Hepatic stellate cell (primary cell): ENCODE measurements around the gene IP6K3.

Experiments
- DNase-seq: peaks from one replicate; pipeline ENCODE4 v3.0.0; 2011; ENCODE audit warnings: low spot score

IP6K3 gene

GRCh38 chr6:33688451-33689147, 58.1 kb downstream of the IP6K3 start:
- no peak for DNase-seq

GRCh38 chr6:33688006-33688405, 58.7 kb downstream of the IP6K3 start:
- DNase-seq, result no peak

GRCh38 chr6:33686981-33687975, 59.4 kb downstream of the IP6K3 start:
- no peak for DNase-seq

- no peak for DNase-seq
Measured at GRCh38 chr6:33686225-33686924, 60.3 kb downstream of the IP6K3 start.

DNA sequence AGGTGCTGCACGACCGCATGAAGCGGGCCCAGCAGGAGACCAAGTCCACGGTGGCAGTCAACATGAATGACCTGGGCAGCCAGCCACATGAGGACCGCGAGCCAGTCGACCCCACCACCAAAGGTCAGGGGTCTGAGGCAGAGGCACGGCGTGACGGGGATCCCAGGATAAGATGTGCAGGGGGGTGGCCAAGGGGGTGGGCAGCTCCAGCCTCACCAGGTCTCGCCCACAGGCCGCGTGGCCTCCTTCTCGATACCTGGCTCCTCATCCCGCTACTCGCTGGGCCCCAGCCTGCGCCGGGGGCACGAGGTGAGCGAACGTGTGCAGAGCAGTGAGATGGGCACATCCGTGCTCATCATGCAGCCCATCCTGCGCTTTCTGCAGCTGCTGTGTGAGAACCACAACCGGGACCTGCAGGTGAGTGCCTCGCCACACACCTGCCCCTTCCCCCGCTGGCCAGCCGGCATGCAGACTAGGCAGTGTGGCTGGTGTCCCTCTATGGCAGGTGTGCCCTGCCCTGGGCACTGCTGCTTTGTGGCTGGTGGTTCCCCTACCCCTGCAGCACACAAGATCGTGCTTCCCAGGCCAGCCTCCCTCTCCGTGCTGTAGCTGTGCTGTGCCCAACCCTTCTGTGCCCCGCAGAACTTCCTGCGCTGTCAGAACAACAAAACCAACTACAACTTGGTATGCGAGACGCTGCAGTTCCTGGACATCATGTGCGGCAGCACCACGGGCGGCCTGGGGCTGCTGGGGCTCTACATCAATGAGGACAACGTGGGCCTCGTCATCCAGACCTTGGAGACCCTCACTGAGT, 61.1 kb downstream of the IP6K3 start:
- DNase-seq, result no peak

- DNase-seq, result no peak
Measured at GRCh38 chr6:33684983-33685382, 61.7 kb downstream of the IP6K3 start.

DNA sequence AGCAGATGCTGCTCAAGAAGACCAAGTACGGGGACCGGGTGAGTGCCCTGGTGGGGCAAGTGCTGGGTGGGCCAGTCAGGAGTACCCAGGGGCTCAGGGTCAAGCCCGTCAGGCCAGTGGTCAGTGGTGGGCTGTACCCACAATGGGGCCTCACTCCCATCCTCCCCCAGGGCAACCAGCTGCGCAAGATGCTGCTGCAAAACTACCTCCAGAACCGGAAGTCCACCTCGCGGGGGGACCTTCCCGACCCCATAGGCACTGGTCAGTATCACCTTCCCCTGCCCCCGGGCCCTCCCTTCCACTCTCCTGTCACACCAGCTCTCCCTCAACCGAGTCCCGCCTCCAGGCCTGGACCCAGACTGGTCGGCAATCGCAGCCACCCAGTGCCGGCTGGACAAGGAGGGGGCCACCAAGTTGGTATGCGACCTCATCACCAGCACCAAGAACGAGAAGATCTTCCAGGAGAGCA, 62.2 kb downstream of the IP6K3 start:
- no peak for DNase-seq

- no peak for DNase-seq
Measured at GRCh38 chr6:33683576-33684427, 62.9 kb downstream of the IP6K3 start.

DNA sequence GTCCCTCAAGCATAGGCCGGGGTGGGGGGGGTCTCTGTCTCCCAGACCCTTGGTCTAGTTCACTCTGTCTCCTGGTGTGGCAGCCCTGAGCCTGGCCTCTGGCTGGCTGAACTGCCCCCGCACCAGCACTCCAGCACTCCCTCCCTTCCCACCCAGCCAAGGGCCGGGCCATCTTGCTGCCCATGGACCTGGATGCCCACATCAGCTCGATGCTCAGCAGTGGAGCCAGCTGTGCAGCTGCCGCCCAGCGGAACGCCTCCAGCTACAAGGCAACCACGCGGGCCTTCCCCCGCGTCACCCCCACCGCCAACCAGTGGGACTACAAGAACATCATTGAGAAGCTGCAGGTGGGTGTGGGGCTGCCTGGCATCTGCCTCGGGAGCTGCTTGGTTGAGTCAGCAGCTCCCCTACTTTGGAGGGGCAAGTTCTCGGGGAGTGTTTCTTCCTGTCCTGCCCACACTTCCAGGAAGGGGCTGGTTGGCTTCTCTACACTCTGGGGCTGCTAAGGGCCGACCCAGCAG, 63.6 kb downstream of the IP6K3 start:
- no peak for DNase-seq

DNA sequence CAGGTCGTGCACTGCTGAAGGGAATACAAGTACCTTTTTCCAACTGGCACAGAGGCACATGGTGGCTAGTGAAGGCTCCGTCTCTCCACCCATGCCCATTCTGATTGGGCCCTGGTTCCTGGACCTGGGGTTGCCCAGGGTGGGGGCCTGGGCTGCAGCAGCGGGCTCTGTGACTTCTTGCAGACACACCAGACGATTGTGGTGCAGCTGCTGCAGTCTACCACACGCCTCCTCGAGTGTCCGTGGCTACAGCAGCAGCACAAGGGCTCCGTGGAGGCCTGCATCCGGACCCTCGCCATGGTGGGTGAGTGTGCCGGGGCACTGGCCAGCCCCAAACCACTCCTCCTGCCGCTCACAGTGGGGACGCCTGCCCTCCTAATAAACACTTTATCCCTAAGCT, 64.4 kb downstream of the IP6K3 start:
- DNase-seq, result no peak

DNA sequence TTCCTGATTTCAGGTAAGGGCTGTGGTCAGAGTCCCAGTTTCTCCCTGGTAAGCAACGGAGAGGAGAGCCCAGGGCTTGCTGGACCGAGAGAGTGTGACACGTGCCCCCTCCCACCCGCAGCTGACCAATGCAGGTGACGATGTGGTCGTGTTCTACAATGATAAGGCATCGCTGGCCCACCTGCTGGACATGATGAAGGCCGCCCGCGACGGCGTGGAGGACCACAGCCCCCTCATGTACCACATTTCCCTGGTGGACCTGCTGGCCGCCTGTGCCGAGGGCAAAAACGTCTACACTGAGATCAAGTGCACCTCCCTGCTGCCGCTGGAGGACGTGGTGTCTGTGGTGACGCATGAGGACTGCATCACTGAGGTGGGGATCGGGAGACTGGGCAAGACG, 66.9 kb downstream of the IP6K3 start:
- no peak for DNase-seq

DNA sequence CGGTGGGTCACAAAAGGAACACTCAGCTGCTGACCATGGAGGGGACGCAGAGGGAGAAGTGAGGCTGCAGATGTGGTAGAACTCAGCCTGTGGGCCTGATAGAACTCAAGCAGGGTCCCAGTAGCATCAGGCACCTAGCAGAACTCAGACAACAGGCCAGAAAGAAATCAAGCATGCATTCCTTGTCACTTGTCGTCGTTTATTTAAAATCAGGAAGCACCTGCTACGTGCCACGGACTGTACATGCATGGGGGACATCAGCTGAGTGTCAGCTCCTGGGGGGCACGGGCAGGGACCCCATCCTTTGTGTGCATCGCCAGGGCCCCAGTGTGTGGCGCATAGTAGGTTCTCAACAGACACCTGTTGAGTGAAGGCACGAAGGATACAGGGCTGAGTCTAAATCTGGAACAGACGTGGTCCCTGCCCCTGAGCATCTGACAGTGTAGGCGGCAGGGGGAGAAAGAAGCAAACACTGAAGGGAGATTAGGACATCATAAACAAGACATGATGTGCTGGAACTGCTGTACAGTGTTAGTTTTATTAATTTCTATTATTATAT, 67.7 kb downstream of the IP6K3 start:
- DNase-seq, result no peak

DNA sequence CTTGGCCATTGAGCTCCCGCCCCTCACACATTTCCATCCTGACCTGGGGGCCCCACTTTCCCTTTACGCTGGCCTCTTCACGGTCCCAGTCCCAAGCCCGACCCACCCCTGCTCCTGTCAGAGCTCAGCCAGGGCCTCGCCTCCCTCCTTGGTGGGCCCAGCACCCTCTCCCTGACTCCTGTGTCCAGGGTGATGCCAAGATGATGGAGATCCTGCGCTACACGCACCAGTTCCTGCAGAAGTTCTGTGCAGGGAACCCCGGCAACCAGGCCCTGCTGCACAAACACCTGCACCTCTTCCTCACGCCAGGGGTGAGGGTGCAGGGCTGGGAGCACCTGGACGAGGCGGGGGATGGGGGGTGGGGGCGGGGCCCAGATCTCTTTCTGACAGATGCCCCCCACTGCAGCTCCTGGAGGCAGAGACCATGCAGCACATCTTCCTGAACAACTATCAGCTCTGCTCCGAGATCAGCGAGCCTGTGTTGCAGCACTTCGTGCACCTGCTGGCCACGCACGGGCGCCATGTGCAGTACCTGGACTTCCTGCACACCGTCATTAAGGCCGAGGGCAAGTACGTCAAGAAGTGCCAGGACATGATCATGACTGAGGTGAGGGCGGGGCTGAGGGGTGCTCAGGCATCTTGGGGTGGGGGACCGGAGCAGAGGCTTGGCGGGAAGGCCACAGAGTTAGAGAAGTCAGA, 68.3 kb downstream of the IP6K3 start:
- no peak for DNase-seq

DNA sequence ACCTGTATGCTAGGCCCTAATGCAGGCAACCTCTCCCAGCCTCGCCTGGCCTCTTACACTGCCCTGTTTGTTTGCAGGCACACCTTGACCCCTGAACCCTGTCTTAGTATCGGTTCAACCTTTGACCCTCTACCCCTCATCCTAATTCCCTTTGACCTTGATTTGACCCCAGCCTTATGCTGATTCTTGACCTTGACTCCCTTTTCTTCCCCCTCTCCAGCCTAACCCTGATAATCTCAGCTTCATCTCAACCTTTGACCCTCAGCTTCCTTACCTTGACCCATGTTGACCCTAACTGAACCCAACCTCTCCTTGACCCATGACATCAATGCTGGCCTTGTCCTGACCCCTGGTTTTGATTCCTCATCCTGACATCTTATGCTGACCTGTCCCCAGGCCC, 69.0 kb downstream of the IP6K3 start:
- no peak for DNase-seq

DNA sequence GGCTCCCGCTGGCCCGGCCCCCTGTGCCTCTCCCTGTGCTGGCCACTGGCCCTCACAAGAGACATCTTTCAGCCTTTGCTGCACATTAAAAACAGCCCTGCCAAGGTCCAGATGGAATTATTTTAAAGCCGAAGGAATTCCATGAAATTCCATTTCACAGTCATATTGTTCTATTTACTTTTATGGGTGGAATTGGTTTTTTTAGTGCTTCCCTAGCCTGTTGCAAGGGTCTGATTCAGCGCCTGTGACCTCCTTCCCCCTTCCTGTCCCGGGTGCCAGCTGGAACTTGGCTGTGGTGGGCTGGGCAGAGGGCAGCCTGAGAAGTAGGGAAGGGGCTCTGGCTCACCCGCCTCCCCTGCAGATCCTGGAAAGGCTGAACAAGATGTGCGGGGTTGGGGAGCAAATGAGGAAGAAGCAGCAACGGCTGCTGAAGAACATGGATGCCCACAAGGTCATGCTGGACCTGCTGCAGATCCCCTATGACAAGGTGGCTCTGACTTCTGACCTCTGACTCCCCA, 69.5 kb downstream of the IP6K3 start:
- peak; percentile 66 for DNase-seq

DNA sequence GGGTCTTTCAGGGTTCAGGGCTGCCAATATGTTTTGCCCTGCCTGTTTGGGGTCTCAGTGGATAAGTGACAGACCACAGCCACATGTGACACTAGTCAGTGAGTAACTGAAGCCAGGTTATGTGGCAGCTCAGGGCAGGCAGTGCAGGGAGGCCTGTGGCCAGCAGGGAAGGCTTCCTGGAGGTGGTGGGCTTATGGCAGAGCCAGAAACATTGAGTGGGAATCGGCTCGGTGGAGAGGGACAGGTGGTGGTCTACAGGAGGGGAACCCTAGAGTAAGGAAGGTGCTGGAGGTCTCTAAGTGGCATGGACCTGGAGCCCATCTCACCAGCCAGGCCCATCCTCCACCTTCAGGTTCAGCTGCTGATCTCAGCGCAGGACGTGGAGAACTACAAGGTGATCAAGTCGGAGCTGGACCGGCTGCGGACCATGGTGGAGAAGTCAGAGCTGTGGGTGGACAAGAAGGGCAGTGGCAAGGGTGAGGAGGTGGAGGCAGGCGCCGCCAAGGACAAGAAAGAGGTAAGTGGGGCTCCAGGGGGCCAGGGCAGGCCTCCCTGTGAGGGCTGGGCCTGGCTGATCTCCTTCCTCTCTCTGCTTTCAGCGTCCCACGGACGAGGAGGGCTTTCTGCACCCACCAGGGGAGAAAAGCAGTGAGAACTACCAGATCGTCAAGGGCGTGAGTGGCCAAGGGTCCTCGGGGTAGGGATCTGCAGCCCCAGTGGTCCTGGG, 70.1 kb downstream of the IP6K3 start:
- no peak for DNase-seq

DNA sequence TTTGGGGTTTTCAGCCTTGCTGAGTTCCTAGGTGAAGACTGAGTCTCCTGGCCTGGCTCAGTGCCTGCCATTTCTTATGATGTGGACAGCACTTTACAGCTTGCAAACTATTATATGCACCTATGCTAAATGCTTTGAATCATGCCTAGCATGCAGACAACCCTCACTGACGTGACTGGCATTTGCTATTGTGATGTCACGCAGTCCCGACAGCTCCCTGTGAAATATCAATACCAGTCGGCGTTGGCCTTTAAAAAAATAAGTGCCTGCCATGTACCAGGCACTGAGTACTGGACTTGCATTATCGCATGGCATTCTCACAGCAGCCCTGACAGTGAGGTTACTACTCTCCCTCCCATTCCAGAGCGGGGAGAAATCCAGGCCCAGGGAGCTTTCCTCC, 70.7 kb downstream of the IP6K3 start:
- no peak for DNase-seq

- no peak for DNase-seq
Measured at GRCh38 chr6:33673851-33674250, 72.9 kb downstream of the IP6K3 start.

- DNase-seq, result peak; percentile 98
Measured at GRCh38 chr6:33672808-33673207, 73.9 kb downstream of the IP6K3 start.
